ENCODE measurements around the gene COL4A4.

The COL4A4 gene

DNA sequence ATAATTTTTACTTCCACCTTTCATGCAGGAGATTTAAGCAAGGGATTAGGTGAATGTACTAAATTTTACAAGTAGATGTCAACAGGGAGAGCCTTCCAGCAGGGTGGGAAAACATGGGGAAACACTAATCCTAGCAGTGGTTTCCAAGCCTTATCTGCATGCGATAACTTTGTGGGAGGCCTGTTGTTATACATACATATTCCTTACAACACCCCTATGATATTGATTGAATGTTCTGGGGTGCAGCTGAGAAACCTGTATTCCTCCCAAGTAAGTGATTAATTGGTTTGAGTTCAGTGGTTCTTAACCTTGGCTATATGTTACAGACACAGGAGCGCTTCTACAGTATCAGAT lies 65.9 kb downstream of the COL4A4 start:
- no peak overlapping the region for H3K27ac ChIP-seq (ENCODE audit: extremely low read depth, low read depth, low read length)
- CTCF ChIA-PET, result interaction anchor here (1.4 kb wide), 1 partner anchor 9 kb away, joined by 3 read pairs; no protein-coding TSS in a partner anchor

More for the DNA sequence above, 65.9 kb downstream of the COL4A4 start:
- POLR2A ChIA-PET, result no interaction called here
- TF ChIP-seq TRIM28 (IDR thresholded peaks at IDR 0.05; ENCODE audit: borderline replicate concordance, low read length) (no peak), ZNF19 (tag by site-specific recombination; IDR thresholded peaks at IDR 0.05; ENCODE audit: low read depth) (no peak), ZNF626 (tag by site-specific recombination; IDR thresholded peaks at IDR 0.05) (no peak), ZBTB7A (tag by site-specific recombination; IDR thresholded peaks at IDR 0.05; ENCODE audit: low read depth) (no peak), ZNF510 (tag by site-specific recombination; IDR thresholded peaks at IDR 0.05; ENCODE audit: insufficient replicate concordance) (no peak), ZNF184 (tag by site-specific recombination; IDR thresholded peaks at IDR 0.05) (no peak), IKZF3 (tag by site-specific recombination; IDR thresholded peaks at IDR 0.05) (no peak), ZSCAN16 (tag by site-specific recombination; IDR thresholded peaks at IDR 0.05) (no peak), ZNF501 (tag by site-specific recombination; IDR thresholded peaks at IDR 0.05) (no peak), ZNF324 (tag by site-specific recombination; IDR thresholded peaks at IDR 0.05) (no peak), ZNF521 (tag by site-specific recombination; IDR thresholded peaks at IDR 0.05) (no peak), MEIS1 (CRISPR knock-in tag; IDR thresholded peaks at IDR 0.05; ENCODE audit: borderline replicate concordance) (no peak), GLIS2 (tag by site-specific recombination; IDR thresholded peaks at IDR 0.05) (no peak)
- TF ChIP-seq, protein P1, sequence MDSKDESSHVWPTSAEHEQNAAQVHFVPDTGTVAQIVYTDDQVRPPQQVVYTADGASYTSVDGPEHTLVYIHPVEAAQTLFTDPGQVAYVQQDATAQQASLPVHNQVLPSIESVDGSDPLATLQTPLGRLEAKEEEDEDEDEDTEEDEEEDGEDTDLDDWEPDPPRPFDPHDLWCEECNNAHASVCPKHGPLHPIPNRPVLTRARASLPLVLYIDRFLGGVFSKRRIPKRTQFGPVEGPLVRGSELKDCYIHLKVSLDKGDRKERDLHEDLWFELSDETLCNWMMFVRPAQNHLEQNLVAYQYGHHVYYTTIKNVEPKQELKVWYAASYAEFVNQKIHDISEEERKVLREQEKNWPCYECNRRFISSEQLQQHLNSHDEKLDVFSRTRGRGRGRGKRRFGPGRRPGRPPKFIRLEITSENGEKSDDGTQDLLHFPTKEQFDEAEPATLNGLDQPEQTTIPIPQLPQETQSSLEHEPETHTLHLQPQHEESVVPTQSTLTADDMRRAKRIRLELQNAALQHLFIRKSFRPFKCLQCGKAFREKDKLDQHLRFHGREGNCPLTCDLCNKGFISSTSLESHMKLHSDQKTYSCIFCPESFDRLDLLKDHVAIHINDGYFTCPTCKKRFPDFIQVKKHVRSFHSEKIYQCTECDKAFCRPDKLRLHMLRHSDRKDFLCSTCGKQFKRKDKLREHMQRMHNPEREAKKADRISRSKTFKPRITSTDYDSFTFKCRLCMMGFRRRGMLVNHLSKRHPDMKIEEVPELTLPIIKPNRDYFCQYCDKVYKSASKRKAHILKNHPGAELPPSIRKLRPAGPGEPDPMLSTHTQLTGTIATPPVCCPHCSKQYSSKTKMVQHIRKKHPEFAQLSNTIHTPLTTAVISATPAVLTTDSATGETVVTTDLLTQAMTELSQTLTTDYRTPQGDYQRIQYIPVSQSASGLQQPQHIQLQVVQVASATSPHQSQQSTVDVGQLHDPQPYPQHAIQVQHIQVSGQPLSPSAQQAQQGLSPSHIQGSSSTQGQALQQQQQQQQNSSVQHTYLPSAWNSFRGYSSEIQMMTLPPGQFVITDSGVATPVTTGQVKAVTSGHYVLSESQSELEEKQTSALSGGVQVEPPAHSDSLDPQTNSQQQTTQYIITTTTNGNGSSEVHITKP (tag by site-specific recombination; IDR thresholded peaks at IDR 0.05), result no peak
- TF ChIP-seq, protein P2, sequence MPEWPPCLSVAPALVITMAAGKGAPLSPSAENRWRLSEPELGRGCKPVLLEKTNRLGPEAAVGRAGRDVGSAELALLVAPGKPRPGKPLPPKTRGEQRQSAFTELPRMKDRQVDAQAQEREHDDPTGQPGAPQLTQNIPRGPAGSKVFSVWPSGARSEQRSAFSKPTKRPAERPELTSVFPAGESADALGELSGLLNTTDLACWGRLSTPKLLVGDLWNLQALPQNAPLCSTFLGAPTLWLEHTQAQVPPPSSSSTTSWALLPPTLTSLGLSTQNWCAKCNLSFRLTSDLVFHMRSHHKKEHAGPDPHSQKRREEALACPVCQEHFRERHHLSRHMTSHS (tag by site-specific recombination; IDR thresholded peaks at IDR 0.05), result no peak
- TF ChIP-seq, protein P3, sequence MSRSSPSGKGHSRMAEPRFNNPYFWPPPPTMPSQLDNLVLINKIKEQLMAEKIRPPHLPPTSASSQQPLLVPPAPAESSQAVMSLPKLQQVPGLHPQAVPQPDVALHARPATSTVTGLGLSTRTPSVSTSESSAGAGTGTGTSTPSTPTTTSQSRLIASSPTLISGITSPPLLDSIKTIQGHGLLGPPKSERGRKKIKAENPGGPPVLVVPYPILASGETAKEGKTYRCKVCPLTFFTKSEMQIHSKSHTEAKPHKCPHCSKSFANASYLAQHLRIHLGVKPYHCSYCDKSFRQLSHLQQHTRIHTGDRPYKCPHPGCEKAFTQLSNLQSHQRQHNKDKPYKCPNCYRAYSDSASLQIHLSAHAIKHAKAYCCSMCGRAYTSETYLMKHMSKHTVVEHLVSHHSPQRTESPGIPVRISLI (tag by site-specific recombination; IDR thresholded peaks at IDR 0.05), result no peak
- TF ChIP-seq, protein P4, sequence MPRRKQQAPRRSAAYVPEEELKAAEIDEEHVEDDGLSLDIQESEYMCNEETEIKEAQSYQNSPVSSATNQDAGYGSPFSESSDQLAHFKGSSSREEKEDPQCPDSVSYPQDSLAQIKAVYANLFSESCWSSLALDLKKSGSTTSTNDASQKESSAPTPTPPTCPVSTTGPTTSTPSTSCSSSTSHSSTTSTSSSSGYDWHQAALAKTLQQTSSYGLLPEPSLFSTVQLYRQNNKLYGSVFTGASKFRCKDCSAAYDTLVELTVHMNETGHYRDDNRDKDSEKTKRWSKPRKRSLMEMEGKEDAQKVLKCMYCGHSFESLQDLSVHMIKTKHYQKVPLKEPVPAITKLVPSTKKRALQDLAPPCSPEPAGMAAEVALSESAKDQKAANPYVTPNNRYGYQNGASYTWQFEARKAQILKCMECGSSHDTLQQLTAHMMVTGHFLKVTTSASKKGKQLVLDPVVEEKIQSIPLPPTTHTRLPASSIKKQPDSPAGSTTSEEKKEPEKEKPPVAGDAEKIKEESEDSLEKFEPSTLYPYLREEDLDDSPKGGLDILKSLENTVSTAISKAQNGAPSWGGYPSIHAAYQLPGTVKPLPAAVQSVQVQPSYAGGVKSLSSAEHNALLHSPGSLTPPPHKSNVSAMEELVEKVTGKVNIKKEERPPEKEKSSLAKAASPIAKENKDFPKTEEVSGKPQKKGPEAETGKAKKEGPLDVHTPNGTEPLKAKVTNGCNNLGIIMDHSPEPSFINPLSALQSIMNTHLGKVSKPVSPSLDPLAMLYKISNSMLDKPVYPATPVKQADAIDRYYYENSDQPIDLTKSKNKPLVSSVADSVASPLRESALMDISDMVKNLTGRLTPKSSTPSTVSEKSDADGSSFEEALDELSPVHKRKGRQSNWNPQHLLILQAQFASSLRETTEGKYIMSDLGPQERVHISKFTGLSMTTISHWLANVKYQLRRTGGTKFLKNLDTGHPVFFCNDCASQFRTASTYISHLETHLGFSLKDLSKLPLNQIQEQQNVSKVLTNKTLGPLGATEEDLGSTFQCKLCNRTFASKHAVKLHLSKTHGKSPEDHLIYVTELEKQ (tag by site-specific recombination; IDR thresholded peaks at IDR 0.05; ENCODE audit: borderline replicate concordance), result no peak
- TF ChIP-seq, protein P5, sequence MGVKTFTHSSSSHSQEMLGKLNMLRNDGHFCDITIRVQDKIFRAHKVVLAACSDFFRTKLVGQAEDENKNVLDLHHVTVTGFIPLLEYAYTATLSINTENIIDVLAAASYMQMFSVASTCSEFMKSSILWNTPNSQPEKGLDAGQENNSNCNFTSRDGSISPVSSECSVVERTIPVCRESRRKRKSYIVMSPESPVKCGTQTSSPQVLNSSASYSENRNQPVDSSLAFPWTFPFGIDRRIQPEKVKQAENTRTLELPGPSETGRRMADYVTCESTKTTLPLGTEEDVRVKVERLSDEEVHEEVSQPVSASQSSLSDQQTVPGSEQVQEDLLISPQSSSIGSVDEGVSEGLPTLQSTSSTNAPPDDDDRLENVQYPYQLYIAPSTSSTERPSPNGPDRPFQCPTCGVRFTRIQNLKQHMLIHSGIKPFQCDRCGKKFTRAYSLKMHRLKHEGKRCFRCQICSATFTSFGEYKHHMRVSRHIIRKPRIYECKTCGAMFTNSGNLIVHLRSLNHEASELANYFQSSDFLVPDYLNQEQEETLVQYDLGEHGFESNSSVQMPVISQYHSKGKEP (tag by site-specific recombination; IDR thresholded peaks at IDR 0.05), result no peak
- Histone ChIP-seq H3K4me3 (ENCODE audit: low read depth, low read length) (no peak overlapping the region), H3K4me1 (ENCODE audit: control insufficient read depth, insufficient read depth, low read length) (no peaks in the 10 kb centered on the region), H3K9me3 (ENCODE audit: control insufficient read depth, insufficient read depth, low read depth, low read length) (no peaks in the 10 kb centered on the region), H3K36me3 (ENCODE audit: control insufficient read depth in 2 of 2, insufficient read depth in 1 of 2, low read length in 2 of 2) (no peaks in the 10 kb centered on the region)

Data from HEK293 (cell line).